ENCODE results near the gene NR2F1-AS1.
"Not testable (repeated sequence)": the region's sequence is repeated elsewhere in the genome, so short reads cannot be mapped to it uniquely, and the experiment has no call there.

NR2F1-AS1 gene

DNA sequence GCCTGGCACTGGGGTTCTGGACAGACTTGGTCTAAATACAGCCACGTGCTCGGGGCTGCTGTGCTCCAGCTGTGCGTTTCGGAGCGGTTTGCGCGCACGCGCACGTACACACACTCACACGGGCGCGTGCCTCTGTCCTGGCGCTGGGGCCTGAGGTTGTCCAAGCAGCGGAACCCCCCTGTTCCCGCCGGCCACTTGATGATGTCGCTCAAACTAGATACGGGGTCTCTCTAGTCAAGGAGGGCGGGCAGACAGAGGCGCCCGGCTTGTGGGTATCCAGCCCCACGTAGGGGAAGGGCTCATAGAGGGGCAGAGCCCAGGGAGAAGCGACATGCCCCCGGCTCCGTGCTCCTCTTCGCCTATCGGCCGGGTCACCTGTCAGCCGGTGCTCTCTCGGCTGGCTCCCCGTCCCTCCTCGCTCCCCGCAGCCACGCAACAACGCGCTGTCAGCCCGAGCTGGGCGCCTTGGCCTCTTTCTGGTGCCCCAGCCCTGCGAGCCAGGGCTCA, 8.9 kb downstream of the NR2F1-AS1 start:
- Histone ChIP-seq H3K4me1 (ENCODE audit: control insufficient read depth in 1 of 2, insufficient read depth in 2 of 2, low read length in 2 of 2) (peaks cover 0 to 26% of the 10 kb centered on the region in 2 donors), H3K36me3 (ENCODE audit: control insufficient read depth in 1 of 2, insufficient read depth in 2 of 2, low read length in 2 of 2) (no peaks in the 10 kb centered on the region), H3K27ac (ENCODE audit: low read length) (no peak overlapping the region), H3K4me3 (ENCODE audit: low read depth in 1 of 2, low read length in 2 of 2) (peak overlapping the region in 1 of 2 donors; percentile 39), H3K27me3 (ENCODE audit: low read depth, low read length) (peaks cover 62% of the 10 kb centered on the region), H3K9me3 (ENCODE audit: control insufficient read depth in 1 of 2, low read length in 2 of 2) (no peaks in the 10 kb centered on the region)

DNA sequence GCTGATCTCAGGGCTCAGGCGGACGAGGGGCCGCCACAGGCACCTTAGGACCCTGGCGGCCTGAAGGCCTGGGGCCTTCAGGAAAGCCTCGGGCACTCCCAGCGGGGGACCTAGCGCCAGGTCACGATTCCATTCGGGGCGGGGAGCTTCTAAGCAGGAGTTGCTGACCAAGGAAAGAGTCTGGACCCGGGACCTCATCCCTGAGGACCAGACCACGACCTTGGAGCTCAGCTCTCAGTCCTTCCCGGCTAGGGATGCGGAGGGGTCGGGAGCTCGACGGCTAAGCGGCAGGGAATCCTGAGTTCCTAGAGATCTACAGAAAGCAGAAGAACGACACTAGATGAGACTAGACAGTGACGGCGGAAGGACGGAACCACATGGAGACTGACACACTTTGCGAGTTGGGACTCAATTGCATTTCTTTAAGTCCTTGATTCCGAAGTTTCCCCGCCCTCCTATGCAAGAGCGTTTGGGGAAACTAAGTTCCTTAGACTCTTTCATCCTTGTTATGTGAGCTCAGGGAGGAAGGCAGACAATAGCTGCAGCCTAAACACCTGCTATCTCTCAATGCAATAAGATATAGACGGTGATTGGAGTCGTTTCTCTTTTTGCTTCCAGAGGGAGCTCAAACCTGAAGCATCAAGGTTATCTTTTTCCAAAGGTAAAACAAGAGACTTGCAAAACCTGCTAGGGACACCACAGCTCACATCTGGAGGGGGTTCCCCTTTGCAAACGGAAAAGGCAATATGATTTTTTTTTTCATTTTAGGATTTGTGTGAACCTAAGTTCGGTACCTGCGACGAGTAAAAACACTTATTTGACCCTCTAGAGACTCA, 9.7 kb downstream of the NR2F1-AS1 start:
- peaks cover 0 to 26% of the 10 kb centered on the region in 2 donors for H3K4me1 ChIP-seq (ENCODE audit: control insufficient read depth in 1 of 2, insufficient read depth in 2 of 2, low read length in 2 of 2)
- H3K9me3 ChIP-seq (ENCODE audit: control insufficient read depth in 1 of 2, low read length in 2 of 2), result no peaks in the 10 kb centered on the region
- no peak overlapping the region for H3K27ac ChIP-seq (ENCODE audit: low read length)
- peak overlapping the region in 1 of 2 donors; percentile 44 for H3K4me3 ChIP-seq (ENCODE audit: low read depth in 1 of 2, low read length in 2 of 2)
- no peaks in the 10 kb centered on the region for H3K36me3 ChIP-seq (ENCODE audit: control insufficient read depth in 1 of 2, insufficient read depth in 2 of 2, low read length in 2 of 2)
- H3K27me3 ChIP-seq (ENCODE audit: low read depth, low read length), result peaks cover 62% of the 10 kb centered on the region

DNA sequence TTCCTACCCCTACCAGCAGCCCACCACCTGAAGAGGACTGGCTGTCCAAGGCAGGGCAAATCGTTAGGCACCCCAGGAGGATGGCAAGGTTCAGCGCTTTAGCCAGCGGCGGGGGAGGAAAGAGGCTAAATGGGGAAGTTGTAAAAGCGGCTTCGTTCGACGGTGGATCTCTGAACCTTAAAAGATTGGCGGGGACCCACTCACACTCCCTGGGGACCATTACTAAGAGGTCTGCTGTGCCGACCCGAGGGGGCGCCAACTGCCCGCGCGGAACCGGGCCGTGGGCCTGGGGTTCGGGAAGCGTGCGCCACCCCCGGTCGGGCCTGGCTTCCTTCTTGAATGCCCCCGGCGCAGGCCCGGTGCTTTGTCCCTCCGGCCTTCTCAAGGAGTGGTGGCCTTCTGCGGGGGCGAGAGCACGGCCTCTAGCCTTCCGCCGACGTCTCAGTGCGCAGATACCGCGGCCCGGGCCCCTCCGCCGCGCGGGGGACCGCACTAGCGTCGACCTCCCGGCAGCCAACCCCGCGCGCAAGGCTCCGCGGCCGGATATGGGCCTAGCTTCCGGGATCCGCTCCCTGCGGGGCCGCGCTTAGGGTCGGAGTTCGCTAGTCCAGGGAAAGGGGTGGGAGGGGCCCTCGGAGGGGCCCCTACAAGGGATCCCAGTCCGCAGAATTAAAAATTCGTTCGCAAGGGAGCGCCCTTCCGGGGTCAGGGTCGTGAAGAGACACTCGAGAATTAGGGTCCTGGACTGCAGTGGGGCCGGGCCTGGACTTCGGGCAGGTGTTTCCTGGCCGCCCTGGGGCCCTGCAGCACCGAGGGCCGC, 10.5 kb downstream of the NR2F1-AS1 start:
- no peak overlapping the region for H3K27ac ChIP-seq (ENCODE audit: low read length)
- H3K4me1 ChIP-seq (ENCODE audit: control insufficient read depth in 1 of 2, insufficient read depth in 2 of 2, low read length in 2 of 2), result peaks cover 0 to 26% of the 10 kb centered on the region in 2 donors
- H3K4me3 ChIP-seq (ENCODE audit: low read depth in 1 of 2, low read length in 2 of 2), result peak overlapping the region in 1 of 2 donors; percentile 44
- H3K27me3 ChIP-seq (ENCODE audit: low read depth, low read length), result peaks cover 57% of the 10 kb centered on the region
- no peaks in the 10 kb centered on the region for H3K9me3 ChIP-seq (ENCODE audit: control insufficient read depth in 1 of 2, low read length in 2 of 2)
- H3K36me3 ChIP-seq (ENCODE audit: control insufficient read depth in 1 of 2, insufficient read depth in 2 of 2, low read length in 2 of 2), result no peaks in the 10 kb centered on the region

DNA sequence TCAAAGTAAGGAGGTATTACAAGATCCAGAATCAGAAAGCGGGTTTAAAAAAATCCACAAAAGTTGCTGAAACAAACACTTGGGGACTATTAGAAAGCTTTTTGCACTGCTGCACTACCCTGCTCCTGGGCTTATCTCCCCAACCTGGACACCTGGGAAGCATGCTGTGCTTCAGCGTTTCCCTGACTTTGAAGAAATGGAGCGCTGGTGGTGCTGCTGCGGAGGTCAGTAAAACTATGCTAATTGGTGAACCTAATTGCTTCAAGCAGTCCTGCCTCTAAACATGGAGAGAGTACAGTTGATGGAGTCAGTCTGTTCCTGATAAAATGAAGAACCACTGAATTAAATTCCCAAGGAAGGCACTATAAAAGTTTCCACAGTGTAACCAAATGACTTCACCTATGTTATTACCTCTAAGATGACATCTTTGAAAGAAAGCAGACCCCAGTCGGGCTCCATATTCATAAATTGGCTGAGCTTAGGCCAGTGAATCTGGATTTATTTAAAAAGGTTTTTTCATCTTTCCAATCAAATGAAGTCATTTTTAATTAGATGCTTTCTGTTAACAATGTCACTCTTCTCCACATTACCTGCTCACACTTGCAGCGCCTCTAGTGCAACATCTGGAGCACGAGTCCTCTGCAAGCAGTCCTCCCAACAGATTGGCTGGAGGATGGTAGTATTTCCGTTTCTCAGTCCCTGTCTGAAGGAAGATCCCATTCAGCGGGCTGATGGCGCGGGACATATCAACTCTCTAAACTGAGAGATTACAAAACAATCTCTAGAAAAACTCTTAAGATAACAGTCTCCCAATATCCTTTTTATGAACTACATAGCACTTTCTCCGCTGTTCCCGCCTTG, 11.5 kb downstream of the NR2F1-AS1 start:
- Histone ChIP-seq H3K27ac (ENCODE audit: low read length) (no peak overlapping the region), H3K4me3 (ENCODE audit: low read depth in 1 of 2, low read length in 2 of 2) (peak overlapping the region in 1 of 2 donors; percentile 44), H3K27me3 (ENCODE audit: low read depth, low read length) (peaks cover 48% of the 10 kb centered on the region), H3K4me1 (ENCODE audit: control insufficient read depth in 1 of 2, insufficient read depth in 2 of 2, low read length in 2 of 2) (peaks cover 0 to 22% of the 10 kb centered on the region in 2 donors), H3K9me3 (ENCODE audit: control insufficient read depth in 1 of 2, low read length in 2 of 2) (no peaks in the 10 kb centered on the region), H3K36me3 (ENCODE audit: control insufficient read depth in 1 of 2, insufficient read depth in 2 of 2, low read length in 2 of 2) (no peaks in the 10 kb centered on the region)

DNA sequence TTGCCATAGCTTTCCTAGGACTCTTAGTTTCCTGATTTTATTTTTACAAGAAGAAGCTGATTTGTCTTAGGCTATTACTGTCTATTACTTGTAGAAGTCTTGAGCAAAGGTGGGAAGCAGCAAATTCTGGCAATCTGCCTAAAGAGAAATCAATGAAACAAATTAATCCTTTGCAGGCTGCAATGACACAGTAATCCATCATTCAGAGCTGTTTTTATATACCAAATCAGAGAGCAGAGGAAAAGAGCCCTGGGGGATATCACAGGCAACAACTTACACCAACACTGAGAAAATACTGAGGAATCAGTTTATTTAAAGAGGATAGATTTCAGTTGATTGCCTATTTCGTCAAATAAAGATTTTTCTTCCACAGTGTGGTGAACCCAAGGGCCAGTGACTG, 13.6 kb downstream of the NR2F1-AS1 start:
- H3K36me3 ChIP-seq (ENCODE audit: control insufficient read depth in 1 of 2, insufficient read depth in 2 of 2, low read length in 2 of 2), result no peaks in the 10 kb centered on the region
- H3K9me3 ChIP-seq (ENCODE audit: control insufficient read depth in 1 of 2, low read length in 2 of 2), result no peaks in the 10 kb centered on the region
- H3K4me3 ChIP-seq (ENCODE audit: low read depth in 1 of 2, low read length in 2 of 2), result no peak overlapping the region
- peaks cover 0 to 16% of the 10 kb centered on the region in 2 donors for H3K4me1 ChIP-seq (ENCODE audit: control insufficient read depth in 1 of 2, insufficient read depth in 2 of 2, low read length in 2 of 2)
- H3K27ac ChIP-seq (ENCODE audit: low read length), result no peak overlapping the region
- H3K27me3 ChIP-seq (ENCODE audit: low read depth, low read length), result peaks cover 36% of the 10 kb centered on the region

DNA sequence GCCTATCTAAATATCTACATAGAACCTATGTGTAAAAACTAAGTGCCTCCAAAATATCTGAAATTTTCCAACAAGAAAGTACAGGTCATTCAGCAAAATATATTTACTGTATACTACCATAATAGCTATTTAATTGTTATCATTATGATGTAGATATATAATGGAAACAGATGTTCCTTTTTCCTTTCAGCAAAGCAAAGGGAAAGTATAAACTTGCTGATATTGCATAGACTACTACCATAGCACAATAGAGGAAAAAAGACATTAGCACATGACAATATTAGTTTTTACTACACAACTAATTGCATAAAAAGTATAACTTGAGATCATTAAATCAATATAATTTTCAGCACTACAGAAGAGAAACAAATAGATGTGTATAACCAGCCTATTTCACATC, 14.9 kb downstream of the NR2F1-AS1 start:
- H3K4me3 ChIP-seq (ENCODE audit: low read depth in 1 of 2, low read length in 2 of 2), result no peak overlapping the region
- H3K4me1 ChIP-seq (ENCODE audit: control insufficient read depth in 1 of 2, insufficient read depth in 2 of 2, low read length in 2 of 2), result peaks cover 0 to 7% of the 10 kb centered on the region in 2 donors
- H3K36me3 ChIP-seq (ENCODE audit: control insufficient read depth in 1 of 2, insufficient read depth in 2 of 2, low read length in 2 of 2), result no peaks in the 10 kb centered on the region
- no peak overlapping the region for H3K27ac ChIP-seq (ENCODE audit: low read length)
- H3K9me3 ChIP-seq (ENCODE audit: control insufficient read depth in 1 of 2, low read length in 2 of 2), result no peaks in the 10 kb centered on the region
- H3K27me3 ChIP-seq (ENCODE audit: low read depth, low read length), result peaks cover 23% of the 10 kb centered on the region

DNA sequence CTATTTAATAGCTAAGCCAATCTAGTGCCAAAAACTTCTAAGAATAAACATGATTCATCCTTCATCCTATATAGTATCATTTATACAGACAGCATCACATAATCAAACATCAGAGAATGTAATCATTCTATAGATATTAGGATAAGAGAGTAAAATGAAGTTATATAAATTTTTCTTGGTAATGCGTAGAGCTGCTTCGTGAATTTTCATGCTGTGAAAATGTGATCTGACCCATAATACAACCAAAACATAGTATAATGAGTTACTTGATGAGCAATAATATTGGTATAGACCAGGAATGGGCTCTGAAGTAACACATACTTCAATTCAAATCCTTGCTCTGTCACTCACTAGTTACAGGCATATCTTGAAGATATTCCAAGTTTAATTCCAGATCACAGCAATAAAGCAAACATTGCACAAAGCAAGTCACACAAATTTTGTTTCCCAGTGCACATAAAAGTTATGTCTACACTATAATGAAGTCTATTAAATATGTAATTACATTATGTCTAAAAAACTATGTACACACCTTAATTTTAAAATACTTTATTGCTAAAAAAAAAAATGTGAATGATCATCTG, 23.9 kb downstream of the NR2F1-AS1 start:
- no peak overlapping the region for H3K27ac ChIP-seq (ENCODE audit: low read length)
- H3K36me3 ChIP-seq (ENCODE audit: control insufficient read depth in 1 of 2, insufficient read depth in 2 of 2, low read length in 2 of 2), result no peaks in the 10 kb centered on the region
- no peaks in the 10 kb centered on the region for H3K4me1 ChIP-seq (ENCODE audit: control insufficient read depth in 1 of 2, insufficient read depth in 2 of 2, low read length in 2 of 2)
- no peaks in the 10 kb centered on the region for H3K9me3 ChIP-seq (ENCODE audit: control insufficient read depth in 1 of 2, low read length in 2 of 2)
- no peaks in the 10 kb centered on the region for H3K27me3 ChIP-seq (ENCODE audit: low read depth, low read length)
- no peak overlapping the region for H3K4me3 ChIP-seq (ENCODE audit: low read depth in 1 of 2, low read length in 2 of 2)

DNA sequence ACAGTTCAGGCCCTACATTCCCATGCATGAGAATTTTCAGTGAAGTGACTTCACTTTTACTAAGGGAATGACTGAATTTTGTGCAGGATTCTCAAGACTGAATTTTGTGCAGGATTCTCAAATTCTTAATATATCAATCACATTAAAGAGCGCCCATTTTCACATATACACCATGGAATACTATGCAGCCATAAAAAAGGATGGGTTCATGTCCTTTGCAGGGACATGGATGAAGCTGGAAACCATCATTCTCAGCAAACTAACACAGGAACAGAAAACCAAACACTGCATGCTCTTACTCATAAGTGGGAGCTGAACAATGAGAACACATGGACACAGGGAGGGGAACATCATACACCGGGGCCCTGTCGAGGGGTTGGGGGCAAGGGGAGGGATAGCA, 31.4 kb downstream of the NR2F1-AS1 start:
- H3K27me3 ChIP-seq (ENCODE audit: low read depth, low read length); H3K36me3 ChIP-seq (ENCODE audit: control insufficient read depth in 1 of 2, insufficient read depth in 2 of 2, low read length in 2 of 2); H3K4me3 ChIP-seq (ENCODE audit: low read depth in 1 of 2, low read length in 2 of 2); H3K4me1 ChIP-seq (ENCODE audit: control insufficient read depth in 1 of 2, insufficient read depth in 2 of 2, low read length in 2 of 2); H3K9me3 ChIP-seq (ENCODE audit: control insufficient read depth in 1 of 2, low read length in 2 of 2); H3K27ac ChIP-seq (ENCODE audit: low read length): not testable (repeated sequence)

DNA sequence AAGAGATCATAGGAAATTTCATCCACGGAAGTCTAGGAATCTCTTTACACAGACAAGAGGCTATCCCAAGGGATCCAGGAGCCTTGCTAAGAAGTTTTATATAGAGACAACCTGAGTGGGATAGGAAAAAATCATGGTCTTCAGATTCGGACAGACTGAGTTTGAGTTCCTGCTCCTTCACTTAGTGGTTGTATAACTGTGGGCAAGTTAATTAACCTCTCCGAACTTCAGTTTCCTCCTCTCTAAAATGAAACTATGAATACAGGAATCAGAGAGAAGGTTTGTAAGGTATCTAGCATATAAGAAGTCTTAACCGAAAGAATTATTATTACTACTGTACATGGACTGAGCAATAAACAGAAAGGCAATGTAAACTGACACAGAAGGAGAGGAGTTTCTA, 35.1 kb downstream of the NR2F1-AS1 start:
- no peak overlapping the region for H3K27ac ChIP-seq (ENCODE audit: low read length)
- no peaks in the 10 kb centered on the region for H3K9me3 ChIP-seq (ENCODE audit: control insufficient read depth in 1 of 2, low read length in 2 of 2)
- no peak overlapping the region for H3K4me3 ChIP-seq (ENCODE audit: low read depth in 1 of 2, low read length in 2 of 2)
- H3K4me1 ChIP-seq (ENCODE audit: control insufficient read depth in 1 of 2, insufficient read depth in 2 of 2, low read length in 2 of 2), result no peaks in the 10 kb centered on the region
- no peaks in the 10 kb centered on the region for H3K27me3 ChIP-seq (ENCODE audit: low read depth, low read length)
- H3K36me3 ChIP-seq (ENCODE audit: control insufficient read depth in 1 of 2, insufficient read depth in 2 of 2, low read length in 2 of 2), result no peaks in the 10 kb centered on the region

DNA sequence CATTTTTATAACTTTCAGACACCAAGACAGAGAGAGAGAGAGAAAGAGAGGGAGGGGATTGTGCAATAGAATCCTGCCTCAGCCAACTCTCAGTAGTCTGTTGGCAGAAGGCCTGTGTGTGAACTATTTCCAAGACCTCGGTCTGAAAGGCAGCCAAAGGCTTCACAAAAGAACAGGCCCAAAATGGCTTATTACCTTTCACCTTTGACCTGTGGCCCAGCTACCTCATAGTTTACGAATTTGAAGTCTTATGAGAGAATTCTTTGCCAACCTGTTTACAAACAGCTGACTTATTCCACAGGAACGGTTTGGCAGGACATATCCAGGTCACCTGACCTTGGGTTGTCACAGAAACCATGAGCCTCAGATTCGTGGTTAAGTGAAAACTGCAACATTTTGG, 48.6 kb downstream of the NR2F1-AS1 start:
- Histone ChIP-seq H3K36me3 (ENCODE audit: control insufficient read depth in 1 of 2, insufficient read depth in 2 of 2, low read length in 2 of 2) (no peaks in the 10 kb centered on the region), H3K27ac (ENCODE audit: low read length) (peak overlapping the region; percentile 27), H3K9me3 (ENCODE audit: control insufficient read depth in 1 of 2, low read length in 2 of 2) (no peaks in the 10 kb centered on the region), H3K4me1 (ENCODE audit: control insufficient read depth in 1 of 2, insufficient read depth in 2 of 2, low read length in 2 of 2) (peaks cover 0 to 4% of the 10 kb centered on the region in 2 donors), H3K27me3 (ENCODE audit: low read depth, low read length) (no peaks in the 10 kb centered on the region), H3K4me3 (ENCODE audit: low read depth in 1 of 2, low read length in 2 of 2) (no peak overlapping the region)
